GM23248 (cell line): ENCODE measurements around the gene HS3ST1.

Experiments used
- EZH2 ChIP-seq: fragments of 200-600 bp; sonication (generic); IDR thresholded peaks from 2 replicates; pipeline ENCODE4 v1.6.1; 2018; ENCODE audit warnings: antibody characterized with exemption, mild to moderate bottlenecking; ENCODE audit not compliant: insufficient read depth, poor library complexity, severe bottlenecking
- EZH2phosphoT487 ChIP-seq: fragments of 200-600 bp; sonication (generic); IDR thresholded peaks from 2 replicates; pipeline ENCODE4 v1.6.1; 2018; ENCODE audit warnings: antibody characterized with exemption, moderate library complexity, mild to moderate bottlenecking, low read depth; ENCODE audit not compliant: insufficient read depth

DNA sequence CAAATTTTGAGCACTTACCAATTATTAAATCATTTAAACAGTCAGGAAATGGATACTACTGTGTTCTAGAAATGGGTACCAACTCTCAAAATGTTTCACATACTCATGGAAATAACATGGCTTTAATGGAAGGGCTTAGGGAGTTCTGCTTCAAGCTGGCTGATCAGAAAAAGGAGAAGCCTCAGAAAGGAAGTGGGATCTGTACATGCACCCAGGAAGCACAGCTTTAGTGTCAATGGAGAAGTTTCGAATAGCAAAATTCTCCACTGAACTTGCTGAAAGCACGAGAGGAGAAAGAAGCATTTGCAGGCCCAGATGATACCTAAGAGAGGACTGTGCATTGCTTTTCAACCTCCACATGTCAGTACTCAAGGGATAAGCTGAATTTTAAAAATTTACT lies 11.1 kb upstream of the HS3ST1 start:
- TF ChIP-seq EZH2 (no peak), EZH2phosphoT487 (no peak)
